GM23338 (cell line): ENCODE measurements around the gene BRD7. TPM values are rescaled to one million over a fixed set of nuclear protein-coding genes. Genes with fewer than 3 reads are reported as not detected.

Experiments
- ATAC-seq: fragments of 200-7000 bp; cut with Tn5 transposase; 3 replicates; pipeline ENCODE4 v1.9.1; 2020
- DNase-seq: peaks from one replicate; pipeline ENCODE4 v3.0.0-alpha.2; 2015; ENCODE audit warnings: low spot score
- H2AFZ ChIP-seq: fragments of 200-600 bp; sonication (generic); 2 replicates; pipeline ENCODE4 v1.8.0; 2016; ENCODE audit warnings: antibody characterized with exemption, mild to moderate bottlenecking, moderate library complexity
- H3F3A ChIP-seq: fragments of 200-600 bp; sonication (generic); replicated peaks from 2 replicates; pipeline ENCODE4 v1.8.0; 2017; ENCODE audit warnings: antibody characterized with exemption, mixed run types, low read depth
- H3K27ac ChIP-seq: fragments of 200-600 bp; sonication (generic); 2 replicates; pipeline ENCODE4 v1.6.1; 2016; ENCODE audit warnings: low read depth
- H3K27me3 ChIP-seq: fragments of 200-600 bp; sonication (generic); 2 replicates; pipeline ENCODE4 v1.8.0; 2016; ENCODE audit warnings: mild to moderate bottlenecking, mixed run types, moderate library complexity; ENCODE audit not compliant: insufficient read depth
- H3K36me3 ChIP-seq: fragments of 200-600 bp; sonication (generic); 2 replicates; pipeline ENCODE4 v1.8.0; 2016; ENCODE audit warnings: mild to moderate bottlenecking; ENCODE audit not compliant: insufficient read depth
- H3K4me1 ChIP-seq: fragments of 200-600 bp; sonication (generic); 2 replicates; pipeline ENCODE4 v1.8.0; 2016; ENCODE audit warnings: mild to moderate bottlenecking, moderate library complexity; ENCODE audit not compliant: insufficient read depth
- H3K4me2 ChIP-seq: fragments of 200-600 bp; sonication (generic); 2 replicates; pipeline ENCODE4 v1.7.1; 2017; ENCODE audit warnings: mixed run types
- H3K4me3 ChIP-seq: fragments of 200-600 bp; sonication (generic); 2 replicates; pipeline ENCODE4 v1.6.1; 2016; ENCODE audit warnings: mixed run types
- H3K79me2 ChIP-seq: fragments of 200-600 bp; sonication (generic); replicated peaks from 2 replicates; pipeline ENCODE4 v1.8.0; 2017; ENCODE audit warnings: mild to moderate bottlenecking; ENCODE audit not compliant: insufficient read depth
- H3K9me2 ChIP-seq: fragments of 200-600 bp; sonication (generic); 2 replicates; pipeline ENCODE4 v1.8.0; 2017; ENCODE audit not compliant: insufficient read depth
- H4K20me1 ChIP-seq: fragments of 200-600 bp; sonication (generic); replicated peaks from 2 replicates; pipeline ENCODE4 v1.8.0; 2017; ENCODE audit warnings: mild to moderate bottlenecking; ENCODE audit not compliant: insufficient read depth
- H3K27ac Mint-ChIP-seq: 2 replicates; pipeline ENCODE4 v1.8.0; 2020; ENCODE audit warnings: inconsistent platforms, mild to moderate bottlenecking, moderate library complexity, mixed read lengths
- H3K27me3 Mint-ChIP-seq: 3 replicates; pipeline ENCODE4 v1.8.0; 2022; ENCODE audit warnings: low read depth, mild to moderate bottlenecking, moderate library complexity, mixed read lengths, inconsistent platforms; ENCODE audit not compliant: insufficient read depth, poor library complexity
- H3K36me3 Mint-ChIP-seq: 3 replicates; pipeline ENCODE4 v1.8.0; 2021; ENCODE audit warnings: low read depth, mild to moderate bottlenecking, inconsistent platforms, moderate library complexity, mixed read lengths
- H3K4me1 Mint-ChIP-seq: 3 replicates; pipeline ENCODE4 v1.8.0; 2020; ENCODE audit warnings: mild to moderate bottlenecking, inconsistent platforms, mixed read lengths
- H3K4me3 Mint-ChIP-seq: 3 replicates; pipeline ENCODE4 v1.8.0; 2021; ENCODE audit warnings: moderate library complexity, mild to moderate bottlenecking, inconsistent platforms, mixed read lengths
- H3K9me3 Mint-ChIP-seq: 3 replicates; pipeline ENCODE4 v1.8.0; 2020; ENCODE audit warnings: moderate library complexity, mild to moderate bottlenecking, inconsistent platforms, mixed read lengths
- CREB1 ChIP-seq: fragments of 250-450 bp; sonication (Bioruptor Pico); IDR thresholded peaks from 2 replicates; pipeline ENCODE4 v1.5.0; 2020; ENCODE audit warnings: low read depth, mild to moderate bottlenecking, moderate library complexity
- EZH2 ChIP-seq: fragments of 200-600 bp; sonication (generic); IDR thresholded peaks from one replicate; pipeline ENCODE4 v1.8.0; 2017; ENCODE audit warnings: antibody characterized with exemption, mild to moderate bottlenecking, low read depth; ENCODE audit not compliant: unreplicated experiment
- EZH2phosphoT487 ChIP-seq: fragments of 200-600 bp; sonication (generic); IDR thresholded peaks from one replicate; pipeline ENCODE4 v1.8.1; 2018; ENCODE audit warnings: antibody characterized with exemption; ENCODE audit not compliant: unreplicated experiment
- JUNB ChIP-seq: IDR thresholded peaks from one replicate; pipeline ENCODE4 v1.6.1; 2016; ENCODE audit warnings: antibody characterized with exemption; ENCODE audit not compliant: unreplicated experiment
- NANOG ChIP-seq: IDR thresholded peaks from 2 replicates; pipeline ENCODE4 v1.6.1; 2016; ENCODE audit warnings: antibody characterized with exemption, borderline replicate concordance
- POLR2AphosphoS5 ChIP-seq: IDR thresholded peaks from 2 replicates; pipeline ENCODE4 v1.6.1; 2016; ENCODE audit warnings: antibody characterized with exemption, low read depth
- STAT1 ChIP-seq: IDR thresholded peaks from one replicate; pipeline ENCODE4 v1.6.1; 2016; ENCODE audit warnings: antibody characterized with exemption; ENCODE audit not compliant: unreplicated experiment
- ZNF114 ChIP-seq: fragments of 250-450 bp; sonication (Bioruptor Pico); IDR thresholded peaks from 2 replicates; pipeline ENCODE4 v1.5.0; 2020; ENCODE audit warnings: mild to moderate bottlenecking, moderate library complexity
- ZNF331 ChIP-seq: fragments of 250-450 bp; sonication (Bioruptor Pico); IDR thresholded peaks from 2 replicates; pipeline ENCODE4 v1.5.0; 2020; ENCODE audit warnings: low read depth, mild to moderate bottlenecking, moderate library complexity
- polyA plus RNA-seq: library from polyadenylated mRNA; unstranded; fragments of >200 nt; fragmentation: Nextera tagmentation; extraction: Ambion mirVana; gene quantifications from 2 replicates; pipeline ENCODE4 v1.2.1, GENCODE V29; 2016
- total RNA-seq: library from RNA; depleted of rRNA; stranded (reverse); fragments of >200 nt; shearing (Covaris generic); gene quantifications from 2 replicates; pipeline ENCODE4 v1.2.3, GENCODE V29; 2014
- TF ChIP-seq, protein P1 (sequence below), 2 experiments: fragments of 200-600 bp in 1 of 2; sonication (generic) in 1 of 2; conservative IDR thresholded peaks; 2 replicates each; pipeline versions ENCODE4 v1.5.1 to v1.6.1; 2016 to 2017; ENCODE audit warnings: antibody characterized with exemption in 2 of 2, low read depth in 2 of 2, mild to moderate bottlenecking in 2 of 2, moderate library complexity in 1 of 2
- TF ChIP-seq, protein P2 (sequence below): fragments of 250-450 bp; sonication (Bioruptor Pico); IDR thresholded peaks from 2 replicates; pipeline ENCODE4 v1.5.0; 2020; ENCODE audit warnings: mild to moderate bottlenecking, moderate library complexity
- TF ChIP-seq, protein P3 (sequence below): IDR thresholded peaks from one replicate; pipeline ENCODE4 v1.6.1; 2018; ENCODE audit warnings: antibody characterized with exemption; ENCODE audit not compliant: unreplicated experiment
- TF ChIP-seq, protein P4 (sequence below): IDR thresholded peaks from 2 replicates; pipeline ENCODE4 v1.6.1; 2016; ENCODE audit warnings: antibody characterized with exemption

The BRD7 gene
- total and polyA plus RNA-seq, 2 experiments from 2014 or later = 93.0 to 149 TPM

DNA sequence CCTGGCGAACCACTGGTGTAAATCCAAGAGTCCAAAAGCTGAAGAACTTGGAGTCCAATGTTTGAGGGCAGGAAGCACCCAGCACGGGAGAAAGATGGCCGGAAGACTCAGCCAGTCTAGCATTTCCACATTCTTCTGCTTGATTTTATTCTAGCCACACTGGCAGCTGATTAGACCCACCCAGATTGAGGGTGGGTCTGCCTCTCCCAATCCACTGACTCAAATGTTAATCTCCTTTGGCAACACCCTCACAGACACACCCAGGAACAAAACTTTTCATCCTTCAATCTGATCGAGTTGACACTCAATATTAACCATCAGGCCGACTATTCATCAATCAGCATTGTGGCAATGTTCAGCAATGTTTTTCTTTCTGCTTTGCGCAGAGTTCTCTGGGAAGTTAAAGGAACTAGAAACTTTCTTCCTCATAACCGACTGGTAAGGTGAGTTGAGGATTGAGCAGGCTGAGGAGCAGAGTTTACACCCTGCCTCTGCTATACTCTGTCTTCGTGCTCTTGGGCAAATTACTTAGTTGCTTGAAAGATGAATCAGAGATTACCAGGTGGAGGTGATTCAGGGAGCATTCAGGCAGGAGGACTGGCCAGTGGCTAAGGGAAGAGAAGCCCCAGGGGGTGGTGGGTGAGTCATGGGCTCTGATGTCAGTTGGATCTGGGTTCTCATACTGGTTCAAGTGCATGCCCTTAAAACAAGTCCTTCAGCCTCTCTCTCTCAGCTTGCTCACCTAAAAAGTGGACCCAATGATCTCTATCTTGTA lies 28.2 kb upstream of the BRD7 start:
- H3K9me2 ChIP-seq = 0 out of 2 replicates have a peak, but pooled peaks cover 4% of the 10 kb centered on the region
- H3K9me3 Mint-ChIP-seq = no peaks in the 10 kb centered on the region
- no peak overlapping the region for H3K4me3 ChIP-seq
- H3K79me2 ChIP-seq = no peaks in the 10 kb centered on the region
- peaks cover 12% of the 10 kb centered on the region for H3K4me1 Mint-ChIP-seq
- no peak overlapping the region for H3K4me3 Mint-ChIP-seq
- no peak for DNase-seq
- no peaks in the 10 kb centered on the region for H3K36me3 Mint-ChIP-seq
- no peaks in the 10 kb centered on the region for H3K36me3 ChIP-seq
- TF ChIP-seq EZH2phosphoT487 (no peak), ZNF331 (CRISPR knock-in tag) (no peak), NANOG (no peak), CREB1 (CRISPR knock-in tag) (no peak), ZNF114 (CRISPR knock-in tag) (no peak), JUNB (no peak), STAT1 (no peak), POLR2AphosphoS5 (no peak), EZH2 (no peak)
- TF ChIP-seq, protein P1, sequence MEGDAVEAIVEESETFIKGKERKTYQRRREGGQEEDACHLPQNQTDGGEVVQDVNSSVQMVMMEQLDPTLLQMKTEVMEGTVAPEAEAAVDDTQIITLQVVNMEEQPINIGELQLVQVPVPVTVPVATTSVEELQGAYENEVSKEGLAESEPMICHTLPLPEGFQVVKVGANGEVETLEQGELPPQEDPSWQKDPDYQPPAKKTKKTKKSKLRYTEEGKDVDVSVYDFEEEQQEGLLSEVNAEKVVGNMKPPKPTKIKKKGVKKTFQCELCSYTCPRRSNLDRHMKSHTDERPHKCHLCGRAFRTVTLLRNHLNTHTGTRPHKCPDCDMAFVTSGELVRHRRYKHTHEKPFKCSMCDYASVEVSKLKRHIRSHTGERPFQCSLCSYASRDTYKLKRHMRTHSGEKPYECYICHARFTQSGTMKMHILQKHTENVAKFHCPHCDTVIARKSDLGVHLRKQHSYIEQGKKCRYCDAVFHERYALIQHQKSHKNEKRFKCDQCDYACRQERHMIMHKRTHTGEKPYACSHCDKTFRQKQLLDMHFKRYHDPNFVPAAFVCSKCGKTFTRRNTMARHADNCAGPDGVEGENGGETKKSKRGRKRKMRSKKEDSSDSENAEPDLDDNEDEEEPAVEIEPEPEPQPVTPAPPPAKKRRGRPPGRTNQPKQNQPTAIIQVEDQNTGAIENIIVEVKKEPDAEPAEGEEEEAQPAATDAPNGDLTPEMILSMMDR (conservative IDR thresholded peaks at IDR 0.05; ENCODE audit: low read depth in 2 of 2) = no peak
- TF ChIP-seq, protein P2, sequence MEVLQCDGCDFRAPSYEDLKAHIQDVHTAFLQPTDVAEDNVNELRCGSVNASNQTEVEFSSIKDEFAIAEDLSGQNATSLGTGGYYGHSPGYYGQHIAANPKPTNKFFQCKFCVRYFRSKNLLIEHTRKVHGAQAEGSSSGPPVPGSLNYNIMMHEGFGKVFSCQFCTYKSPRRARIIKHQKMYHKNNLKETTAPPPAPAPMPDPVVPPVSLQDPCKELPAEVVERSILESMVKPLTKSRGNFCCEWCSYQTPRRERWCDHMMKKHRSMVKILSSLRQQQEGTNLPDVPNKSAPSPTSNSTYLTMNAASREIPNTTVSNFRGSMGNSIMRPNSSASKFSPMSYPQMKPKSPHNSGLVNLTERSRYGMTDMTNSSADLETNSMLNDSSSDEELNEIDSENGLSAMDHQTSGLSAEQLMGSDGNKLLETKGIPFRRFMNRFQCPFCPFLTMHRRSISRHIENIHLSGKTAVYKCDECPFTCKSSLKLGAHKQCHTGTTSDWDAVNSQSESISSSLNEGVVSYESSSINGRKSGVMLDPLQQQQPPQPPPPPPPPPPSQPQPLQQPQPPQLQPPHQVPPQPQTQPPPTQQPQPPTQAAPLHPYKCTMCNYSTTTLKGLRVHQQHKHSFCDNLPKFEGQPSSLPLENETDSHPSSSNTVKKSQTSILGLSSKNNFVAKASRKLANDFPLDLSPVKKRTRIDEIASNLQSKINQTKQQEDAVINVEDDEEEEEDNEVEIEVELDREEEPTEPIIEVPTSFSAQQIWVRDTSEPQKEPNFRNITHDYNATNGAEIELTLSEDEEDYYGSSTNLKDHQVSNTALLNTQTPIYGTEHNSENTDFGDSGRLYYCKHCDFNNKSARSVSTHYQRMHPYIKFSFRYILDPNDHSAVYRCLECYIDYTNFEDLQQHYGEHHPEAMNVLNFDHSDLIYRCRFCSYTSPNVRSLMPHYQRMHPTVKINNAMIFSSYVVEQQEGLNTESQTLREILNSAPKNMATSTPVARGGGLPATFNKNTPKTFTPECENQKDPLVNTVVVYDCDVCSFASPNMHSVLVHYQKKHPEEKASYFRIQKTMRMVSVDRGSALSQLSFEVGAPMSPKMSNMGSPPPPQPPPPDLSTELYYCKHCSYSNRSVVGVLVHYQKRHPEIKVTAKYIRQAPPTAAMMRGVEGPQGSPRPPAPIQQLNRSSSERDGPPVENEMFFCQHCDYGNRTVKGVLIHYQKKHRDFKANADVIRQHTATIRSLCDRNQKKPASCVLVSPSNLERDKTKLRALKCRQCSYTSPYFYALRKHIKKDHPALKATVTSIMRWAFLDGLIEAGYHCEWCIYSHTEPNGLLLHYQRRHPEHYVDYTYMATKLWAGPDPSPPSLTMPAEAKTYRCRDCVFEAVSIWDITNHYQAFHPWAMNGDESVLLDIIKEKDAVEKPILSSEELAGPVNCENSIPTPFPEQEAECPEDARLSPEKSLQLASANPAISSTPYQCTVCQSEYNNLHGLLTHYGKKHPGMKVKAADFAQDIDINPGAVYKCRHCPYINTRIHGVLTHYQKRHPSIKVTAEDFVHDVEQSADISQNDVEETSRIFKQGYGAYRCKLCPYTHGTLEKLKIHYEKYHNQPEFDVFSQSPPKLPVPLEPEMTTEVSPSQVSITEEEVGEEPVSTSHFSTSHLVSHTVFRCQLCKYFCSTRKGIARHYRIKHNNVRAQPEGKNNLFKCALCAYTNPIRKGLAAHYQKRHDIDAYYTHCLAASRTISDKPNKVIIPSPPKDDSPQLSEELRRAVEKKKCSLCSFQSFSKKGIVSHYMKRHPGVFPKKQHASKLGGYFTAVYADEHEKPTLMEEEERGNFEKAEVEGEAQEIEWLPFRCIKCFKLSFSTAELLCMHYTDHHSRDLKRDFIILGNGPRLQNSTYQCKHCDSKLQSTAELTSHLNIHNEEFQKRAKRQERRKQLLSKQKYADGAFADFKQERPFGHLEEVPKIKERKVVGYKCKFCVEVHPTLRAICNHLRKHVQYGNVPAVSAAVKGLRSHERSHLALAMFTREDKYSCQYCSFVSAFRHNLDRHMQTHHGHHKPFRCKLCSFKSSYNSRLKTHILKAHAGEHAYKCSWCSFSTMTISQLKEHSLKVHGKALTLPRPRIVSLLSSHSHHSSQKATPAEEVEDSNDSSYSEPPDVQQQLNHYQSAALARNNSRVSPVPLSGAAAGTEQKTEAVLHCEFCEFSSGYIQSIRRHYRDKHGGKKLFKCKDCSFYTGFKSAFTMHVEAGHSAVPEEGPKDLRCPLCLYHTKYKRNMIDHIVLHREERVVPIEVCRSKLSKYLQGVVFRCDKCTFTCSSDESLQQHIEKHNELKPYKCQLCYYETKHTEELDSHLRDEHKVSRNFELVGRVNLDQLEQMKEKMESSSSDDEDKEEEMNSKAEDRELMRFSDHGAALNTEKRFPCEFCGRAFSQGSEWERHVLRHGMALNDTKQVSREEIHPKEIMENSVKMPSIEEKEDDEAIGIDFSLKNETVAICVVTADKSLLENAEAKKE = no peak
- TF ChIP-seq, protein P3, sequence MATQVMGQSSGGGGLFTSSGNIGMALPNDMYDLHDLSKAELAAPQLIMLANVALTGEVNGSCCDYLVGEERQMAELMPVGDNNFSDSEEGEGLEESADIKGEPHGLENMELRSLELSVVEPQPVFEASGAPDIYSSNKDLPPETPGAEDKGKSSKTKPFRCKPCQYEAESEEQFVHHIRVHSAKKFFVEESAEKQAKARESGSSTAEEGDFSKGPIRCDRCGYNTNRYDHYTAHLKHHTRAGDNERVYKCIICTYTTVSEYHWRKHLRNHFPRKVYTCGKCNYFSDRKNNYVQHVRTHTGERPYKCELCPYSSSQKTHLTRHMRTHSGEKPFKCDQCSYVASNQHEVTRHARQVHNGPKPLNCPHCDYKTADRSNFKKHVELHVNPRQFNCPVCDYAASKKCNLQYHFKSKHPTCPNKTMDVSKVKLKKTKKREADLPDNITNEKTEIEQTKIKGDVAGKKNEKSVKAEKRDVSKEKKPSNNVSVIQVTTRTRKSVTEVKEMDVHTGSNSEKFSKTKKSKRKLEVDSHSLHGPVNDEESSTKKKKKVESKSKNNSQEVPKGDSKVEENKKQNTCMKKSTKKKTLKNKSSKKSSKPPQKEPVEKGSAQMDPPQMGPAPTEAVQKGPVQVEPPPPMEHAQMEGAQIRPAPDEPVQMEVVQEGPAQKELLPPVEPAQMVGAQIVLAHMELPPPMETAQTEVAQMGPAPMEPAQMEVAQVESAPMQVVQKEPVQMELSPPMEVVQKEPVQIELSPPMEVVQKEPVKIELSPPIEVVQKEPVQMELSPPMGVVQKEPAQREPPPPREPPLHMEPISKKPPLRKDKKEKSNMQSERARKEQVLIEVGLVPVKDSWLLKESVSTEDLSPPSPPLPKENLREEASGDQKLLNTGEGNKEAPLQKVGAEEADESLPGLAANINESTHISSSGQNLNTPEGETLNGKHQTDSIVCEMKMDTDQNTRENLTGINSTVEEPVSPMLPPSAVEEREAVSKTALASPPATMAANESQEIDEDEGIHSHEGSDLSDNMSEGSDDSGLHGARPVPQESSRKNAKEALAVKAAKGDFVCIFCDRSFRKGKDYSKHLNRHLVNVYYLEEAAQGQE = no peak
- TF ChIP-seq, protein P4, sequence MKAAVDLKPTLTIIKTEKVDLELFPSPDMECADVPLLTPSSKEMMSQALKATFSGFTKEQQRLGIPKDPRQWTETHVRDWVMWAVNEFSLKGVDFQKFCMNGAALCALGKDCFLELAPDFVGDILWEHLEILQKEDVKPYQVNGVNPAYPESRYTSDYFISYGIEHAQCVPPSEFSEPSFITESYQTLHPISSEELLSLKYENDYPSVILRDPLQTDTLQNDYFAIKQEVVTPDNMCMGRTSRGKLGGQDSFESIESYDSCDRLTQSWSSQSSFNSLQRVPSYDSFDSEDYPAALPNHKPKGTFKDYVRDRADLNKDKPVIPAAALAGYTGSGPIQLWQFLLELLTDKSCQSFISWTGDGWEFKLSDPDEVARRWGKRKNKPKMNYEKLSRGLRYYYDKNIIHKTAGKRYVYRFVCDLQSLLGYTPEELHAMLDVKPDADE = no peak
- no peak overlapping the region for H2AFZ ChIP-seq
- no peaks in the 10 kb centered on the region for H3K4me1 ChIP-seq
- no peak for ATAC-seq
- no peaks in the 10 kb centered on the region for H3F3A ChIP-seq
- H3K27ac Mint-ChIP-seq = no peak overlapping the region
- no peak overlapping the region for H3K27ac ChIP-seq
- H3K4me2 ChIP-seq = no peak overlapping the region
- no peaks in the 10 kb centered on the region for H3K27me3 Mint-ChIP-seq
- H3K27me3 ChIP-seq = no peaks in the 10 kb centered on the region
- no peaks in the 10 kb centered on the region for H4K20me1 ChIP-seq
